TTC549 (cell line): ENCODE results near the gene CDK18.
"Not testable (repeated sequence)": the region's sequence is repeated elsewhere in the genome, so short reads cannot be mapped to it uniquely, and the experiment has no call there.

Experiments
- FAIRE-seq: peaks from 2 replicates; lab custom pipeline; 2012; peaks lifted over from hg19 to GRCh38; lab: Jason Lieb, UNC

The CDK18 gene

DNA sequence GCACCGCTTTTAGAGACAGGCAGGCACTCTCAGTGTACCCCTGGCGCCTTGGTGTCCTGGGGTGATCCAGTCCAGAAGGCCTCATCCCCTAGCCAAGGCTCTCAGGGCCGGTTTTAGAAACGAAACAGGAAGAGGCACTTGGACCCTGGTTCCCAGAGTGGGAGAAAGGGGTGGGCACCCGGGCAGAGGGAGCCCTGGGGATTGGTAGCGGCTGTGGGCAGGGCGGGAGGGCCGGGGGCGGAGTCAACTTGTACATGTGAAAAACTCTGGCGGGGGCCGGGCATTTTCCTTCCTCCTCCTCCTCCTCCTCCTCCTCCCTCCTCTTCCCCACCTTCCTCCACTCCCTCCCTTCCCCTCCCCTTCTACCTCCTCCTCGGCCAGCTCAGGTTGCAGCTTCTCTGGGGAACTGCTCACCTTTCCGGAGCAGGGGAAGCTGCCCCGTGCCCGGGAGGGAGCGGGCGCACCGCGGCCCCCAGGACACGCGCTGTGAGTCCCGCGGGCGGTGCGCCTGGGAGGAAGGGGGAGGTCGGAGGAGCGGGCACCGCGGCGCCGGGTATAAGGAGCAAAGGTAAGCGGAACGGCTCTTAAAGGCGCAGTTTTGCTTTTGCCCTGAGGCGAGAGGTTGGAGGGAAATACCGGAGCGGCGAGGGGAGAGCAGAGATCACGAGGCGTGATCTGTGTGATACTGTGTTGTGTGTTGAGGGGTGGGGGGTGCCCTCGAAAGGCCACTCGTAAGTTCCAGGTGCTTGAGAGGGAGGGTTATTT, at the start of gene CDK18:
Gene CDK18 (plus strand): TSS at position 359 of the 765 bp plus-strand sequence. CDS start 18,499 bp downstream, outside the sequence.
- no peak for FAIRE-seq

DNA sequence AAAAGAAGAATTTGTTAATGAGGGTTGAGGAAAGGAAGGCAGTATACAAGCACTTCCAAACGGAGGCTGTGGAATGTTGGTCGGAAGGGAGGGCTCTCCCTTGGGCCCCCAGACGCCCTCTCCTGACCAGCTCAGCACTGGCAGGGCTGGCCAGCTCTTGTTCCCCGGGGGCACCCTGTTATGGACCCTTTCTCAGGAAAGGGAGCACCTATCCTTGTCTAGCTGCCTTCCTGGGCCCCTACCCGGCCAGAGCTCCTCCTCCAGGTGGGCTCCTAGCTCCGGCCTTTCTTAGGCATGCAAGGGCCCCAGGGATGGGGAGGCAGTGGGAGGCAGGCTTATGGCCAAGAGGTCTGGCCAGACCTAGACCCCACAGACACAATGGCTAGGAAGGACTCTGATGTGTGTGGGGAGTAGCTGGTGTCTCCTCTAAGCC, 49.5 kb upstream of the CDK18 start:
- no peak for FAIRE-seq

DNA sequence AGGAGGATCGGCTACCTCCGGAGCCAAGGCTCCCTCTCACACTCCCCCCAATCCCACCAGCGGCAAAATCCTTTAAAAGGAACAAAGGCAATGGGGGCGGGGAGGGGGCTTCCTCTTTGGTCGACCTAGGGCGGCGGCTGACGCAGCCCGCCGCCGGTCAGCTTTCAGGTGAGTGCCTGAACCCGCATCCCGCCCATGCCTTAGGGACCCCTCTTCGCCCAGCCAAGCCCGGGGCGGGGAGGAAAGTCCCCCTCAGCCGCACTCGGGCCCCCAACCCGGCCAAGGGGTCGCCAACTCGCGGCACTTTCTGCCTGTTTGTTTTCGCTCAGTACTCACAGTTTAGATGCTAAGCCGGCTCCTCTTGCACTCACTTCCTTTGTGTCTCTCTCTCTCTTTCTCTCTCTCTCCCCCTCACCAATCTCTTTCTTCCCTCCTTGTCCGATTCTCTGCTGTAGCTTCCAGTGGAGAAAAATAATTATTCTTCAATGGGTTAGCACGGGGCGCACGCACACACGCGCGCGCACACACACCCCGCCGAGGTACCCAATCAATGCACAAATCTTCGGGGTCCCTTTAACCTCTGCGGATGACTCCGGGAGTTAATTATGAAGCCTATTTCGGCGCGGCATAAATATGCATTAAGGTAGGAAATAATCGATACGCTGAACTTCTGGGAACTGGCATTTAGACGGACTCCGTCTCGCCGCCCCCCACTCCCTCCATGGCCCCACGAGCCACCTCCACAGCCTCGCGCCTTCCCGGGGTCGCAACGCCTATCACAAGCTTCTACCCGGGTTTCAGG, 48.7 kb upstream of the CDK18 start, which contains the start of gene BLACAT1:
Gene BLACAT1 (minus strand): TSS at position 465 of the 802 bp plus-strand sequence.
- no peak for FAIRE-seq

DNA sequence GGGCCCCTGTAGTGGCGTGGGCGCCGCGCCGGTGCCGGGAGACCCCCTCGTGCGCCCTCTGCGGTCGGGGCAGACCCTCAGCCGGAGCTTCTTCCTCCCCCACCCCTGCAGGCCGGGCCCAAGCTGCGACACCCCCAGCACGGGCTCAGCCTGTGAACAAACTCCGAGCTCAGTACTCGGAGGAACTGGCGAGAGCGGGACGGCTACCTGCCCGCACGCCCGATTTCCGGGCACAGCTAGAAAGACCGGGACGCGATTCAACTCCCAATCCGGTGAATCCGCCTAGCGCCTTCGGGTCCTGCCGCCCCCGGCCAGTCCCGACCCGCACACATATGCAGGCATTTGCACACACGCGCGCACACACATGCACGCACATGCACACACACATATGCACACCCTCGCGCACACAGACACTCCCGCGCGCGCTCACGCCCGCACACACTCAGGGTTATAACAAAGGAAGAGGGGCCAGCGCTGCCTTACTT, 48.0 kb upstream of the CDK18 start:
- FAIRE-seq = no peak

DNA sequence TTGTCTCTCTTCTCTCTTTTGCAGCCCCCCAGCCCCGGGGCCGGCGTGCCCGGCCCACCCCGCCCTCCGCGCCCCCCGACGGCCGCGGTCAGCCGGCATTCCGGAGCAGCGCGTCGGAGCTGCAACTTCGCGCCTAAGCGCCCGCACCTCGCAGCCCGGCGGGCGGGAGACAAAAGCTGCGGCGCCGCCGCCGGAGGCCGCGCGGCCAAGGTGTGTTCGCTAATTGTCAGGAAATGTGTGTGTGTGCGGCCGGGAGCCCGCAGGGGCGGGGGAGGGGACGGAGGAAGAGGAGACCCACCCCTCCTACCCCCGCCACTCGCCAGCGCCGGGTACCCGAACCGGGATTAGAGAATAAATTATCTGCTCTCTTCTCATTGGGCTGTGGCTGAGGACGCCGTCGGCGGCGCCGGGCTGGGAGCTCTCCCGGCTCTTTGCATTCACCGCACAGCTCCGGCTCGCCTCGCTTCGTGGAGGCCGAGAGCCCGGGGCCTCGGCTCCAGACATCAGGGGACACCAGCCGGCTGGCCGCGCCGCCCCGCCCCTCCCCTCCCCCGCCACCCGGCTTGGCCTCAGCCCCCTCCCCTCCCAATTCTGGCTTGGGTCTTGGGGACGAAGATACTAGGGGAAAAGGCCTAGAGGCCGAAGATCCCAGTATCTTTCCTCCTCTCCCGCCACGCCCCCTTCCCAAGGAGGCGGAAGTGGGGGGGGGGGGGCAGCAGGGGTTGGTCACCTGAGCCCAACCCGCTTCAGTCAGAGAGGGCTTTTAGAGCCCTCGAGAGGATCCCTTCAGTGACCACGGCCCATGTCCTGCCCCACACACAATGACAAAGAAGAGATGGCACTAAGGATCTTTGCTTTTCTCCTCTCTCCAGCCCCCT, 47.4 kb upstream of the CDK18 start:
- no peak for FAIRE-seq

DNA sequence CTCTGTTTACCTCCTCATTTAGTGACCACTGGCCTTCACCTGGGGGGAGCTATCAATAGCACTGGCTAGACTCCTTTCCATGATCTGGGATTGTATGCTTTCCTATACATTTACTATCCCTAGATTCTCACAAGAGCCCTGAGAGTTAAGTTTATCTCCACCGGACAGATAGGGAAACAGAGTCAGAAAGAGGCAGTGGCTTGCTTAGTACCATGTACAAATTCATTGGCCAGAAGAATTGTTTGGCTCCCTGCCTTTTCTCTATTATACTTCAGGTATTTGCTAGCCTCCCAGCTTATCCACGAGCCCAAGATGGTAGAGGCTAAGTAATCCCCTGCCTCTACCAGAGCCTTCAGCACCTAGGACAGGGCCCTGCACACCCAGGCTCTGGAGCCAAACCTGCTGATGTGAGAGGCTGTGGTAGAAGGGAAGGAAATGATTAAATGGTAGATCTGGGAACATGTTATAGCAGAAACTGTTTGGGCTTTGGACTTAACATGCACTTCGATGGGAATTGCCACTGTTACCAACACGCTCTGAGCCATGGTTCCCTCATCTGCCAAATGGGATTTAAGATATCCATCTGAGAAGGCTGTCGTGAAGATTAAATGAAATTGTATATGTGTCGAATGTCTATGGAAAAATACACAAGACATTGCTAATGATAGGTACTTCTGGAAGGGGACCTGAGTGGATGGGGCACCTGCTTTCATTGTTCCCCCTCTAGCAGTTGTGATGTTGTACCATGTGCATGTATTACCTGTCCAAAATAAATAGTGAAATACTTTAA, 45.5 kb upstream of the CDK18 start:
- FAIRE-seq = peak; percentile 77

DNA sequence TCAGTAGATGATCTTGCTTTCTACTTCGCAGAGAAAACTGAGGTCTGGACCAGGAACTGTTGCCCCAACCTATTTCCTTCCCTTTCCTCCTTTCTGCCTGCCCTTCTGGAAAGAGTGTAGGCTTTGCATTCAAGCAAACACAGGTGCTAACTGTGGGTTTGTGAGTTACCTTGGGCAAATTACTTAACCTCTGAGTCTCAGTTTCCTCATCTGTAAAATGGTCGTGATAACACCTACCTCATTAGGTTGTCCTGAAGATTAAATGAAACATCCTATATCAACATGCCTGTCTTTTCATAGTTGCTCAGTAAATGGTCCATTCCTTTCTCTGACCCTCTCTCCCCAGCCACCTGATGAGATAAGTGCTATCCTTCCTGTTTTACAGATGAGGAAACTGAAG, 39.1 kb upstream of the CDK18 start:
- FAIRE-seq = no peak

DNA sequence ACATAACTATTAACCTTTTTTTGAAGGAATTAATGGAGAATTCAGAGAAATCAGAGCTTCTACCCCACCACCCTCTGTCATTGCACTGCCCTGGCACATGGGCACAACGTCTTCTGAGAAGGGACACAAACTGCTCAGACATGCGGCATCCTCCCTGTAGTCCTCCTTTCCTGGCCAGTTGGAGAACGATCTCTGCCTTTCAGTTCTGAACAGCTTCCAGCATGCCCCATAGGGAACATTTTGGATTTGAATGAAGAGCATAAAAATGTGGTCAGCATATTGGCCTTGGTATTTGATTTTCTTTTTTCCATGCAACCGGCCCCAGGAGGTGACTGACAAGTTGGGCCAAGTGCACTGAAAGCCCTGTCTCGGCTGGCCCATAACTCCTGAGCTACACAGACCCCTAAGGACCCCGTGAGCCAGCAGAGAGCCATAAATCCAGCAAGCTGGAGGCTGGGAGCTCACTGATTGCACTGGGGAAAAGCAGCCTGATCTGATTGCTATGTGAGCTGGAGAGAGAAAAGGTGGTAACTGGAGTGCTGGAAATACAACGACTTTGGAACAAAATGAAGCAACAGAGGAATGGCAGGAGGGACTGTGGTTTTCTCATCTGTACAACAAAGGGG, 37.8 kb upstream of the CDK18 start:
- no peak for FAIRE-seq

DNA sequence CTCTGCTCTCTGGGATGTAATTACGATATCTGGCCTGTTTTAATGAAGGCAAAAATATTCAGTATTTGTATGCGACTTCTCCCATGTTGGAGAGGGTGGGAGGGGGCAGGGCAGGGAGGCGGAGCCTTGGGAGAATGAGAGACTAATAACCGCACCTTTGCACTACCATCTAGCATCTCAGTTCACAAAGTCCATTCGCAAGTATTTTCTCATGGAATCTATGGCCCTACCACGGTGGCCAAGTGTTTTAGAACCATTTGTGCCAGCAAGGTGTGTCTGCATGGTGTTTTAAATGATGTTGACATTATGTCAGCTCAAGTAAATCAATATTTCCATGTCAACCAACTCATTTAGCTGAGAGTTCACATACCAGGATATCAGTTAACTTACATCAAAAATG, 34.3 kb upstream of the CDK18 start:
- no peak for FAIRE-seq

DNA sequence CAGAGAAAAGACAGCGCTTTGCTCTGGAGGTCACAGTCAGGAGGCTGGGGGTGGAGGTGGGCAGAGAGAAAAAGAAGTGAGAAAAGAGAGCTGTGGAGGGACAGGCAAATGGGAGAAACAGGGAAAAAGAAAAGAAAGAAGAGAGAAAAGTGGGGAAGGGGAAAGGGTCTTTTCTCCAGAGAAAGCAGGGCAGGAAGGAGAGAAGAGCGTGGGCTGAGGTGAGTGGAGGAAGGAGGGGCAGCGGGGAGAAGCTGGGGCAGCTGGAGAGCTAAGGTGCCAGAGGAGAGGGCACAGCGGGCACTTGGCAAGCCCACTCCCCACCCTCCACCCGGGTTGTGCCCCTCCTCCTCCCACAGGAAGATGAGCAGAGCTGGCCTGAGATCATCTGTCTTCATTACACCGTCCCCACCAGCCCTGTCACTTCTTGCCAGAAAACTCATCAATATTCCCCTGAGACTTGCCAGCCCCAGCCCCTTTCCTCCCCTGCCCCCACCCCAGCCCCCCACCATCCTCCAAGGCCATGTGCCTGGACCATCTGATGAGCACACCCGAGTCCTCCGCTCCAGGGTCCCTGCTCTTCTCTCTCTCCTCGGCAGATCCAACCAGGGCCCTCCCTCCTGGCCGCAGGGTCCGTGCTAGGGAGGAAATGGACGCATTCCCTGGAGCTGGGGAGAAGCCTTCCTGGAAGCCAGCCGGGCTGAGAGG, 31.6 kb upstream of the CDK18 start:
- FAIRE-seq = no peak

DNA sequence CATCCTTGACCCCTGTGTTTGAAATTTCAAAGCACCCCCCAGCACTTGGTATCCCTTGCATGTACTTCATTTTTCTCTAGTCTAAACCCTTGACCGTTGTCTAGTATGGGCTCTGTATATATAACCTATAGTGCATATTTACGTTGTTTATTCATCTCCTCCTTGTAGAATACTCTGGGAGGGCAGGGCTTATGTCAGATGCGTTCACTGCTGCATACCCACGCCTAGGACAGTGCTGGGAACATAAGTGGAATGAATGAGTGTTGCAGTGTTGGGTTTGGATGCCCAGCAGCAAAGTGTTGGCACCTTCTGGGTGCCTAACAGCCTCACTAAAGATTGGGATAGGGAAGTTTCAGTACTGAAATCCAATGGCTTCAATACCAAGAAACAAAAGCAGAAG, 31.0 kb upstream of the CDK18 start:
- FAIRE-seq = no peak

DNA sequence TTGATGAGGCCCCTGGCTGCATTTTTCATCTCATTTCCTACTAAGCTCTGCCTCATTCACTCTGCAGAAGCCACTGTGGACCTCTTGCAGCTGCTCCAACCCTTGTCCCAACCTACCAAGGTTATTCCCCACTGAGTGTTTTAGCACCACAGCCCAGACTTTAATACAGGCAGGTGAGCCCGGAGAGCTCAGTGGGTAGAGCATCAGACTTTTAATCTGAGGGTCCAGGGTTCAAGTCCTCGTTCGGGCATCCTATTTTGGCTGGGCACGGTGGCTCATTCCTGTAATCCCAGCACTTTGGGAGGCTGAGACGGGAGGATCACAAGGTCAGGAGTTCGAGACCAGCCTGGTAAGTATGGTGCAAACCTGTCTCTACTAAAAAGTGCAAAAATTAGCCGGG, 30.5 kb upstream of the CDK18 start:
- no peak for FAIRE-seq

DNA sequence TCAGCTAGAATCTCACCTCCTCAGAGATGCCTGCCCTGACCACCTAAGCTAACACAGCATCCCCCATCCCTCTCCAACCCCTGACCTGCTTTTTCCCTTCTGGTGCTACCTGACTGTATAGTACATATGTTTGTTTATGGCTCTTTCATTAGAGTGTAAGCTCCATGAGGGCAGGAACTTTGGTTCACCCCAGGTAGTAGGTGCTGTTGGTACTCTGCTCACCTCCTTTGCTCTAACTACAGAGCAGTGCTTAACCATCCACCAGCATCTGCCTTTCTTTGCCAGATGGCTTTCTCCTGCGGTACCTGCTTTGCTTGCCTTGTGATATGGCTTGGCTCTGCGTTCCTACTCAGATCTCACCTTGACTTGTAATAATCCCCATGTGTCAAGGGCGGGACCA, 29.9 kb upstream of the CDK18 start:
- FAIRE-seq = no peak

DNA sequence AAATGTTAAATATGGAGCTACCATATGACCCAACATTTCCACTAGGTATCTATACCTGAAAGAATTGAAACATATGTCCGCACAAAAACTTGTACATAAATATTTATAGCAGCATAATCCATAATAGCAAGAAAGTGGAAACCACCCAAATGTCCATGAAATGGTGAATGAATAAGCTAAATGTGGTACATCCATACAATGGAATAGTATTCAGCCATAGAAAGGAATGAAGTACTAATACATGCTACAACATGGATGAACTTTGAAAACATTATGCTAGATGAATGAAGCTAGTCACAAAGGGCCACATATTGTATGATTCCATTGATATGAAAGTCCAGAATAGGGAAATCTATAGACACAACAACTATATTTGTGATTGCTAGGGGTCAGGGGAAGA, 28.6 kb upstream of the CDK18 start:
- FAIRE-seq = peak; percentile 67

DNA sequence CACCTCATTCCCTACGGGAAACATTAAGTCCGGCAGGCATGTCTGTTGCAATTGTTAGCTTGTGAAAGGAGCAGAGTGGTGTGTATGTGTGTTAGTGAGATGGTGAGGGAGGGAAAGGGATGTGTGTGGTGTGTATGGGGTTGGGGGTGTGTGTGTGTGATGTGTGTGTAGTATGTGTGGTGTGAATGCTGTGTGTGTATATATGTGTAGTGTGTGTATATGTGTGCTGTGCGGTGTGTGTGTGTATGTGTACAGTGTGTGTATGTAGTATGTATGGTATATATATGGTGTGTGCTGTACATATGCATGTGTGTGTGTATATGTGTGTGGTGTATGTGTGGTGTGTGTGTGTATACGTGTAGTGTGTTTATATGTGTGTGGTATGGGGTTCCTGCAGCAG, 27.8 kb upstream of the CDK18 start:
- FAIRE-seq = no peak

DNA sequence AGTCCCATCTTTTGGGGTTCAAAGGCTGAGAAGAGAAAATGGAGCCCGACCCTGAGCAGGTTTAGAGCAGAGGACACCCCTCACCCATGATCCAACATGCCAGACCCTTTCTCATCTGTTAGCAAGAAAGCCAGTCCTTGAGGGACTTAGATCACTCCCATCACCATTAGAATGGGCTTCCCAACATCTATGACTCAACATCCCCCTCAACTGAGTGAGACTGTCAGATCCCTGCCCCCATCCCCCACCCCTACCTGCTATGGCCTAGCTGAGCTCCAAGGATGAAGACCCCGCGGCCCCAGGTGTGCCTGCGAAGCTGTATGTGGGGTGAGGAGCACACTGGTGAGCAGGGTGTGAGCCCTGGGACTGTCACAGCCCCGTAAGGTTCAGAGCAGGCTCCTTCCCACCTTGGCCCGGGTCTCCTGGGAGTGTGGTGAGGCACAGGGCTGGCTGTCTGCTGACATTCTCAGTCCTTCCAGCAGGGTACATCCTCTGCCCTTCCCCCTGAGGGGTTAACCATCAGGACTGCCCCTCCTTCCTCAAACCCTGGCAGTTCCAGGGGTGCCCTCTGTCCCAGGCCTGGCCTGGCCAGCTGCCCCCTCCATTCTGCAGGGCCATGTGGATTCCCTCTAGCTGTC, 27.2 kb upstream of the CDK18 start:
- no peak for FAIRE-seq

DNA sequence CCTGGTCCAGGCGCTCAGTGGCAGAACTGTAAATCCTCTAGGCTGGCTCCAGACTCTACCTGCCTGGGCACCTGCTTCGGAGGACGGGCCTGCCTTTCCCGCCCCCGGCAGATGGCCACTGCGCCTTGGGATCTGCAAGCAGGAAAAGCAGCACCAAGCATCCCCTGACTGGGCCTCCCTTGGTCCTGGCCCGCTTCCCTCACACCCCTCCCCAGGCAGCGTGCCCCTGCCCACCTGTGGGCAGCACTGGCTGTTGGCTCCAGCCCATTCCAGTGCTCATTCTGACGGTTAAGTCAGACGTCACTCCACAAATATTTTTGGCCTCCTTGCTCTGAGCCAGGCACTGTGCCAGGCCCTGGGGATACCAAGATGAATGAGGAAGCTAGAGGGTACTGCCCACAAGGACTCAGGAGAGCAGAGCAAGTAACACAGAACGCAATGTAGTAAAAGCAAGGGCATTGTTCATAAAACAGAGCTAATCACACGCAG, 26.7 kb upstream of the CDK18 start:
- FAIRE-seq = no peak

DNA sequence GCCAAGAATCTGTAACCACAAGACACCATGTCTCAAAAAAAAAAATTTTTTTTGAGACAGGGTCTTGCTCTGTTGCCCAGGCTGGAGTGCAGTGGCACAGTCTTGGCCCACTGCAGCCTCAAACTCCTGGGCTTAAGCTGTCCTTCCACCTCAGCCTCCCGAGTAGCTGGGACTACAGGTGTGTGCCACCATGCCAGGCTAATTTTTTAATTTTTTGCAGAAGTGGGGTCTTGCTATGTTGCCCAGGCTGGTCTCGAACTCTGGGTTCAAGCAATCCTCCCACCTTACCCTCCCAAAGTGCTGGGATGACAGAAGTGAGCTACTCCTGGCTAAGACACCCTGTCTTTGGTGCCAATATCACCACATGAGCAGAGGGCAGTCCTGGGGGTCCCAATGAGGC, 25.5 kb upstream of the CDK18 start:
- not testable (repeated sequence) for FAIRE-seq

DNA sequence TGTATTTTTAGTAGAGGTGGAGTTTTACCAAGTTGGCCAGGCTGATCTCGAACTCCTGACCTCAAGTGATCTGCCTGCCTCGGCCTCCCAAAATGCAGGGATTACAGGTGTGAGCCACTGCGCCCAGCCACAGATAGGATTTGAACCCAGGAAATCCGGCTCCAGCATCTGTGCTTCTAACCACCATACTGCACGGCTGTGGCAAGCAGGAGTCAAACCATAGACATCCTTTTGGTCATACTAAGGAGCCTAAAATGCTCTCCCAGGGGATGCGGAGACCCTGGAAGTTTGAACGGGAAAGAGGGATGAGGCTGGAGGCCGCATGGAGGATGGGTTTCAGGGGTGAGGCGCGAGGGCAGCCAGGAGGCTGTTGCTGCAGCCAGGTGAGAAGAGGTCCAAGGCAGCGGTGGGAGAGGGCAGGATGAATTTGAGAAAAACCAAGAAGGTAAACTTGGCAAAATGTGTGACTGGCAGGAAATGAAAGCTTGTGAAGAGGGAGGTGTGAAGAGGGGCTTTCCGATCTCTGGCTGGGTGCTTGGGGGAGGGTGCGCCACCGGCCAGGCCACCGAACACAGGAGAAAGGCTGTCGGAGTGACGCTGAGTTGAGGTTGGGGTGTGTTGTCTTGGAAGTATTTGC, 24.0 kb upstream of the CDK18 start:
- no peak for FAIRE-seq
